GM12878 (cell line): ENCODE results near the gene CASS4.

Source experiments
- CBX3 ChIP-seq: fragments of 200-600 bp; sonication (generic); IDR thresholded peaks from 2 replicates; pipeline ENCODE4 v1.6.1; 2016; ENCODE audit warnings: low read depth, borderline replicate concordance
- ELK1 ChIP-seq: IDR thresholded peaks from 2 replicates; pipeline ENCODE4 v1.6.1; 2012; ENCODE audit warnings: low read depth, low read length, improper control_type of control experiment
- EP300 ChIP-seq, 2 experiments: fragments of 150-350 bp in 1 of 2; IDR thresholded peaks; 2 replicates each; pipeline ENCODE4 v1.6.1; 2011 to 2012; ENCODE audit warnings: low read depth in 2 of 2, low read length in 2 of 2, borderline replicate concordance in 1 of 2, improper control_type of control experiment in 1 of 2, inconsistent platforms in 1 of 2; ENCODE audit not compliant: control insufficient read depth in 1 of 2
- IKZF1 ChIP-seq: fragments of 450-650 bp; conservative IDR thresholded peaks from 2 replicates; pipeline ENCODE4 v1.6.1; 2017; ENCODE audit warnings: antibody characterized with exemption, mild to moderate bottlenecking
- IRF3 ChIP-seq: fragments of 450-650 bp; IDR thresholded peaks from 2 replicates; pipeline ENCODE4 v1.6.1; 2014; ENCODE audit warnings: mild to moderate bottlenecking
- POLR2A ChIP-seq: IDR thresholded peaks from 2 replicates; pipeline ENCODE4 v1.6.1; 2011; ENCODE audit warnings: low read depth, mild to moderate bottlenecking, low read length
- RAD21 ChIP-seq: IDR thresholded peaks from 2 replicates; pipeline ENCODE4 v1.6.1; 2011; ENCODE audit warnings: mild to moderate bottlenecking, low read depth, low read length, moderate library complexity; ENCODE audit not compliant: insufficient read depth
- TCF12 ChIP-seq: IDR thresholded peaks from 2 replicates; pipeline ENCODE4 v1.6.1; 2011; ENCODE audit warnings: low read depth, mild to moderate bottlenecking, low read length
- TF ChIP-seq, protein P1 (sequence below), 3 experiments: IDR thresholded peaks in 2 of 3; conservative IDR thresholded peaks in 1 of 3; 2 replicates each; pipeline ENCODE4 v1.5.1; 2011; ENCODE audit warnings: low read depth in 3 of 3, low read length in 3 of 3, mild to moderate bottlenecking in 3 of 3, control low read depth in 2 of 3, moderate library complexity in 2 of 3, inconsistent platforms in 1 of 3, mixed read lengths in 1 of 3; ENCODE audit not compliant: control insufficient read depth in 2 of 3, insufficient read depth in 1 of 3; ENCODE audit errors: extremely low read depth in 1 of 3

GRCh38 chr20:56447227-56447626 is 35.2 kb downstream of the CASS4 start:
- TF ChIP-seq, protein P1, sequence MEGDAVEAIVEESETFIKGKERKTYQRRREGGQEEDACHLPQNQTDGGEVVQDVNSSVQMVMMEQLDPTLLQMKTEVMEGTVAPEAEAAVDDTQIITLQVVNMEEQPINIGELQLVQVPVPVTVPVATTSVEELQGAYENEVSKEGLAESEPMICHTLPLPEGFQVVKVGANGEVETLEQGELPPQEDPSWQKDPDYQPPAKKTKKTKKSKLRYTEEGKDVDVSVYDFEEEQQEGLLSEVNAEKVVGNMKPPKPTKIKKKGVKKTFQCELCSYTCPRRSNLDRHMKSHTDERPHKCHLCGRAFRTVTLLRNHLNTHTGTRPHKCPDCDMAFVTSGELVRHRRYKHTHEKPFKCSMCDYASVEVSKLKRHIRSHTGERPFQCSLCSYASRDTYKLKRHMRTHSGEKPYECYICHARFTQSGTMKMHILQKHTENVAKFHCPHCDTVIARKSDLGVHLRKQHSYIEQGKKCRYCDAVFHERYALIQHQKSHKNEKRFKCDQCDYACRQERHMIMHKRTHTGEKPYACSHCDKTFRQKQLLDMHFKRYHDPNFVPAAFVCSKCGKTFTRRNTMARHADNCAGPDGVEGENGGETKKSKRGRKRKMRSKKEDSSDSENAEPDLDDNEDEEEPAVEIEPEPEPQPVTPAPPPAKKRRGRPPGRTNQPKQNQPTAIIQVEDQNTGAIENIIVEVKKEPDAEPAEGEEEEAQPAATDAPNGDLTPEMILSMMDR (IDR thresholded peaks at IDR 0.05 in 2 of 3, conservative IDR thresholded peaks at IDR 0.05 in 1 of 3; ENCODE audit: control insufficient read depth in 2 of 3, extremely low read depth in 1 of 3, insufficient read depth in 1 of 3, low read depth in 3 of 3, low read length in 3 of 3) = no peak
- no peak for TF ChIP-seq ELK1
- no peak for TF ChIP-seq POLR2A
- no peak for TF ChIP-seq TCF12
- TF ChIP-seq RAD21 = no peak
- no peak for TF ChIP-seq EP300 (IDR thresholded peaks at IDR 0.05; ENCODE audit: borderline replicate concordance in 1 of 2, control insufficient read depth in 1 of 2, low read depth in 2 of 2, low read length in 2 of 2)
- TF ChIP-seq IRF3 = no peak
- TF ChIP-seq IKZF1 = no peak
- no peak for TF ChIP-seq CBX3
